WERI-Rb-1 (cell line): ENCODE measurements around the gene TTC4.

Experiments used
- DNase-seq: peaks from one replicate; pipeline ENCODE4 v3.0.0-alpha.2; 2020
- H3K27ac ChIP-seq: fragments of 250-450 bp; sonication (Bioruptor Pico); 2 replicates; pipeline ENCODE4 v1.5.1; 2020; ENCODE audit warnings: mild to moderate bottlenecking, moderate library complexity
- H3K27me3 ChIP-seq: fragments of 250-450 bp; sonication (Bioruptor Pico); 2 replicates; pipeline ENCODE4 v1.5.1; 2021; ENCODE audit warnings: mild to moderate bottlenecking, low read depth, moderate library complexity; ENCODE audit not compliant: insufficient read depth, severe bottlenecking
- H3K36me3 ChIP-seq: fragments of 250-450 bp; sonication (Bioruptor Pico); 2 replicates; pipeline ENCODE4 v1.5.1; 2020; ENCODE audit warnings: mild to moderate bottlenecking, moderate library complexity
- H3K4me3 ChIP-seq: 2 replicates; pipeline ENCODE4 v1.5.1; 2011; ENCODE audit warnings: low read depth, mild to moderate bottlenecking, control low read depth, low read length
- H3K9me3 ChIP-seq: fragments of 250-450 bp; sonication (Bioruptor Pico); 2 replicates; pipeline ENCODE4 v1.5.1; 2021; ENCODE audit warnings: mild to moderate bottlenecking, moderate library complexity; ENCODE audit not compliant: severe bottlenecking
- CTCF ChIP-seq: IDR thresholded peaks from 2 replicates; pipeline ENCODE4 v1.5.1; 2011; ENCODE audit warnings: low read depth, mild to moderate bottlenecking, control low read depth, inconsistent platforms, low read length

TTC4 gene

GRCh38 chr1:54678776-54679643 is 36.7 kb upstream of the TTC4 start:
- Histone ChIP-seq H3K27me3 (no peaks in the 10 kb centered on the region), H3K4me3 (no peak overlapping the region), H3K9me3 (no peaks in the 10 kb centered on the region), H3K27ac (no peak overlapping the region), H3K36me3 (no peaks in the 10 kb centered on the region)
- no peak for DNase-seq
- TF ChIP-seq CTCF = no peak

DNA sequence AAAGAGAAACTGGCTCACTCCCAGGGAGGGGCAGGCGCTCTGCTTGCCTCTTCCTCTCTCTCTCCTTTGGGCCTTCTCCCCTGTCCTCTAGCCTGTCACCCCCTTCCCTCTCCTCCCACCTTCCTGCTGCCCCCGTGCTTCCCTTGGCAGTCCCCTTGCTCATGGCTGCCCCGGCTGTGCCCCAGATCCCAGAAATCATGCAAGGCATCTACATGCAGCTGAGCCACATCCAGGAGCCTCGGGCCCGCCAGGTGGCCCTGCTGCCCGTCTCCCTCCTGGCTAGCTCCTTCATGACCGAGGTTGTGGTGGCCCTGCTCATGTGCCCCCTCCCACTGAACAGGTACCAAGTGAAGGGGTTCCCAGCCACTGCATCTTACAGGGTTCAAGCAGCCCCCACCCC is 36.0 kb upstream of the TTC4 start:
- Histone ChIP-seq H3K27me3 (no peaks in the 10 kb centered on the region), H3K4me3 (no peak overlapping the region), H3K9me3 (no peaks in the 10 kb centered on the region), H3K27ac (no peak overlapping the region), H3K36me3 (no peaks in the 10 kb centered on the region)
- no peak for DNase-seq
- TF ChIP-seq CTCF = no peak

DNA sequence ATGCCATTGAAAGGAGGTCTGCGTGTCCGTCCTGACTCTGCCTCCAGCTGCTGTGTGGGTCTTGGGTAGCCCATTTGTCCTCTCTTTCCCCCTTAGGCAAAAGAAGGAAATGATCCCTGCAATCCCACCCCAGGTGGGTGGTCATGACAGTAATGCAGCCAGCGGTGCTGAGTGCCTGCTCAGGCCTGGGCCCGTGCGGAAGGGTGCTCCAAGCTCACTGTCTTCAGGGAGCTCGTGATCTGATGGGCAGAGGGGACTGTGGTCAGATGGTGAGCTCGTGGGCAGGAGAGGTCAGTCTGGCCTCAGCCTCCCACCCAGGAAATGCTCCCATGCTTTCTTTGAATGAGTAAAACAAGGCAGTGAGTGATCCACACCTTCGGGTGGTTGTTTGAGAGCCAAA is 35.3 kb upstream of the TTC4 start:
- no peak overlapping the region for H3K27ac ChIP-seq
- H3K4me3 ChIP-seq = no peak overlapping the region
- no peak for DNase-seq
- H3K27me3 ChIP-seq = no peaks in the 10 kb centered on the region
- H3K36me3 ChIP-seq = no peaks in the 10 kb centered on the region
- TF ChIP-seq CTCF = no peak
- H3K9me3 ChIP-seq = no peaks in the 10 kb centered on the region

DNA sequence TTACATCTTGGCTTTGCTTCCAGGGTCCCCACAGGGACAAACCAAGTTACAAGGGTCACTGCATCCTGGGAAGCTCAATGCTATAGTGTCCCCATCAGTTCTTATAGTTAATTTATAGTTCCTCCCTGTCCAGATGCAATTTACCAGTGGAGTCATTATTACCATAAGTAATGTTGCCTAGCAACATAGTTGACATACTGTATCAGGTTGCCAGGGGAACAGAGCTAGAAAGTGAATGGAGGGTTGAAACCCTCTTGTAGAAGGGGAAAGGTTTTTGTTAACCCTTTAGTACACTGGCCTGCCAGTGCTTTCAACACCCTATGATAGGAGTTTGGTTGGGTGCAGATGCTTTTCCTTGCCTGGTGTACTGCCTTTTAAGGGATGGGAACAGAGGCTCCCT is 34.3 kb upstream of the TTC4 start:
- TF ChIP-seq CTCF = no peak
- Histone ChIP-seq H3K27me3 (no peaks in the 10 kb centered on the region), H3K36me3 (no peaks in the 10 kb centered on the region), H3K4me3 (no peak overlapping the region), H3K9me3 (no peaks in the 10 kb centered on the region), H3K27ac (no peak overlapping the region)
- DNase-seq = no peak

GRCh38 chr1:54683453-54683852 is 32.2 kb upstream of the TTC4 start:
- DNase-seq = no peak
- TF ChIP-seq CTCF = no peak
- H3K4me3 ChIP-seq = no peak overlapping the region
- no peaks in the 10 kb centered on the region for H3K27me3 ChIP-seq
- no peaks in the 10 kb centered on the region for H3K36me3 ChIP-seq
- no peak overlapping the region for H3K27ac ChIP-seq
- H3K9me3 ChIP-seq = no peaks in the 10 kb centered on the region
